Activated effector memory CD4-positive, alpha-beta T cell treated with Interleukin-2 at 50 U/mL for 16 hours (primary cell): Measurements from ENCODE around the gene DENND1A.

ENCODE experiments used
- DNase-seq: peaks from one replicate; pipeline ENCODE4 v3.0.0-alpha.2; 2020

Gene DENND1A

DNA sequence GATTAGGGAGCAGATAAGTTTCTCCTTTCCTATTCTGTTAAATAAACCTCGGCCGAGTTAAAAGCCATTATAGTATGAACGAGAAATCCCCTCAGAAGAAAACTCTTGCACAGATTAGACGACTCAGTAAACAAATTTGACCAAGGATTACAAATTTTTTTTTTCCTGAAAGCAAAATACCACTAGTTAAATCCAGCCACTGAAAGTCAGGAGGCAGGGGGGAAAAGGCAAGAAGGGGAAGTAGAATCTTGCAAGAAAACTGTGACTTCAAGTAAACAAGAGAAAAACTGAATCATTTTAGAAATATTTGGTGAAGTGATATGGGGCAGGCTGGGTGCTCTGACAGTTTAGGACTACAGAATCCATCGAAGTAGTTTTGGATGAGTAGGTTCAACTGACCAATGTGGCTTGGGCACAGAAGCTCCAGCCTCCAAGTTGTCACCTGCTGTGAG, 251.0 kb downstream of the DENND1A start:
- no peak for DNase-seq

DNA sequence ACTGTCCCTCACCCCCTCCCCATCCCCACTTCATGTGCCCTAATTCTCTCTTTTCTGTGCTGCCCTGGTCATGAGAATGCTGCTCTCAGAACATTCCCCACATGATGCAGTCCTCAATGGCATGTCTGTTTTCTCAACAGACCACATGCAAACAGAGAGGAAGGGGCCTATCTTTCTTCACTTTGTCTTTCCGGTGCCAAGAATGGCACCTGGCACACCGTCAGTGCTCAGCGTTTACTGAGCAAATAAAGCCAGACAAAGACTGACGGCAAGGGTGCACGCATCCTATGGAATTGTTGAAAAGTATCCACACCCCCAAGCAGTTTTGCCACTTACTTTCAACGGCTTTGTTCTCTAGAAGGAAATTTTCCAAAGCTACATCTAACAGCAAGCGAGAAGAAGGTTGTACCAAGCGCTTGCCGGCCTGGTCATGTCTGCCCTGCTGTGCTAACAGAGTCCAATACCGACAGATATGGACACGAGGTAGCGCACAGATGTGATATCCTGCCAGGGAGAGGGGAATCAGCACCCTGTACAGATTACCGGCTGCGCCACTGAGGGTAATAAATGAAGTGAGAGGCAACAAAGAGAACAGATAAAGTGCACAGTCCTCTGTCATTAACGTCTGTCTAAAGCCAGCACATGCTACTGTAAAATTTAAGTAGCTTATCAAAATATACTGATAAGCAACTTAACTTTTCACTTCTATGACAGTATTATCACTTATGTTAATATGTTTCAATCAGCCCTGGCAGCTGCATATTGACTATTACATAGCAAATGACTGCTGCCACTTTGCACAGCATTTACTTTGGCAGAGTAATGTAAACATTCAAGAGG, 251.7 kb downstream of the DENND1A start:
- DNase-seq: no peak

DNA sequence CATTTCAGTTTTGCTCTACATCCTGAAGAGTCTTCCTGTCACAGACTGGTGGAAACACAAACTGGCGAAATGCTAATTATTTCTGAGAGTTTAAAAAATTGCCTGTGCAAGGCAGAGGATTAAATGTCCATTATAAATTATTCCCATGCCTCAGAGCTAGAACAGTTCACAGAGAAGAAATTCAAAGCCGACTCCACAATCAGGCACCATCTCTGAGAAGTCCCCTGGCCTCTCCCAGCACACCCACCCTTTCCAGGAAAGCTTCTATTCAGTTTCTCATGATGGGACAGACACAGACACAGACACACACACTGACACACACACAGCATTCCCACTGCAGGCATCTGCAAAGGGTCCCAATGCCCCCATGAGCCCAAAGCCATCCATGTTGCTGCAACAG, 253.1 kb downstream of the DENND1A start:
- no peak for DNase-seq

DNA sequence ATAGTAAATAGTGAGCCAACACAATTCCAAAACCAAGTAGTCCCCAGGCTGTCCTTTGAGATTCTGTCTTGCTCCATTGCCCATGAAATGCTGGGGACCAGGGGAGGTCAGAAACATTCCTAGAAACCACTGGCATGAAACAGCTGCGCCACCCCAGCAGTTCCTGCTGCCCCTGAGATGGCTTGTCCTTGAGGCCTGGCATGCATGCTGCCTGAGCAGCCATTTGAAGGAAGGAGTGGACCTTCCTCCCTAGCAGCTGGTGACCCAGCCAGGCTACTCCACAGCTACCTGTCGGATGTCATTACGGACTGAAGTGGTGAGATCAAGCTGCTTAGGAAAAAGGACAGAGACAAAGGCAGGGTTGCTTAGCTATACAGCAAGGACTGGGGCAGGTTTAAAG, 260.6 kb downstream of the DENND1A start:
- DNase-seq: no peak

DNA sequence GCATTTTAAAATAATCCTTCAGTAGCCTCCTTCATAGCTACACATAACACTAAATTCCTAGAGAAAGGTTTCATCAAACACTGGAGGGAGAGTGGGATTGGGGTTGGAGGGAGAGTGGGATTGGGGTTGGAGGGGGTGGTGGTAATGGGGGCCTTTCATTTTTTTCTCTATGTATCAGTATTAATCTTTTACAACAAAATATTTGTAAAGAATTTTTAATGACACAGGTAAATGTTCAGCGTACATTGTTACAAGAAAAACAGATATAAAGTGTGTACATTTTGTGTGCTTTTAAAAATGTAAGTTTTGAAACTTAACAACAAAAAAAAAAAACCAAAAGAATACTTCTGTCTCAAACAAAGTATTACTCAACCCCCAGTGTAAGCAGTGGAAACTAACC, 266.4 kb downstream of the DENND1A start:
- no peak for DNase-seq

DNA sequence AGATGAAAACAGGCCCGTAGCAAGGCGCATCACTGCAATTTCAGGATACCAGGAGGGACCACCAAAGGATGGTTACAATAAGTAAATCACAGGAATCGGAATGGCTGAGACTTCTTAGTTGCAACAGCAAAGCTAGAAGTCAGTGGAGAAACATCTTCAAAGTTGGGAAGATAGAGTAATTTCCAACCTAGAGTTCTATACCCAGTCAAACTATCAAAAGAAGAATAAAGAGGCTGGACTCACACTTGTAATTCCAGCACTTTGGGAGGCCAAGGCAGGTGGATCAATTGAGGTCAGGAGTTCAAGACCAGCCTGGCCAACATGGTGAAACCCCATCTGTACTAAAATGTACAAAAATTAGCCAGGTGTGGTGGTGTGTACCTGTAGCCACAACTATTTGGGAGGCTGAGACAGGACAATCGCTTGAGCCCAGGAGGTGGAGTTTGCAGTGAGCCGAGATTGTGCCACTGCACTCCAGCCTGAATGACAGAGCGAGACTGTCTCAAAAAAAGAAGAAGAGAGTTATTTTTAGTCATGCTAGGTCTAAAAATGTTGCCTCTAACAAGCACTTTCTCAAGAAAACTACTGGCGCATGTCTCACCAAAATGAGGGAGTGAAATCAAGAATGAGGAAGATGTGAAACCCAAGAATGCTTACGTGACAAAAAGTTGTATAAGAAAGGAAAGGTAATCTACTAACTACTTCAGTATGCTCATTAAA, 267.7 kb downstream of the DENND1A start:
- DNase-seq: no peak

DNA sequence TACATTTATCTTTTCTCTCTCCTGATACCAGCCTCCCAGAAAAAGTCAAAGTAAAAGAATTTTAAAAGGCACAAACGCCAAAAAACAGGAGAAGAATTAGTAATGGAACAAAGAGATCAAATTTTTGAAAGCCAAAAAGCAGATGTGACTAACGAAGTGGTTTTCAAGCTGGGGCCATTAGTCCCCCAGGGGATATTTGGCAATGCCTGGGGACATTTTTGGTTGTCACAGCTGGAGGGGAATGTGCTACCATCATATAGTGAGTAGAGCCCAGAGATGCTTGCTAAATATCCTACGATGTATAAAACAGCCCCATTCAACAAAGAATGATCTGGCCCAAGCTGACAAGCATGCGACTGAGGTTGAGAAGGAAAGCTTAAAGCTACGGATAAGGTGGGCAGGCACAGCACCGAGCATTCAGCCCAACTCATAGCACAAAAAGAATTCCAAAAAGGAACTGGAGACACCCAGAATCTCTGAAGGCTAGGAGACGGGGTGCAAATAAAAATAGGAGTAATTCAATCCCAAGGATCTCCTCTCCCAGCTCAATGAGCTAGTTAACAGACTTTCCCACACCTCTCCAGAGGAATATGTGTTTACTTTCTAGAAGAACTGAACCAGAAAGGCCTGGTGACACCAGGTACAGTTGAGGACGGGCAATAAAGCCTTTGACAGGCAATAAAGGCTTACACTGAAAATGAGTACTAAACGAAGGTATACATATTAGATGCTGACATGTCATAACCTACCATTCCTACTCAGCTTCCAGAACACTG, 269.0 kb downstream of the DENND1A start:
- DNase-seq: no peak

DNA sequence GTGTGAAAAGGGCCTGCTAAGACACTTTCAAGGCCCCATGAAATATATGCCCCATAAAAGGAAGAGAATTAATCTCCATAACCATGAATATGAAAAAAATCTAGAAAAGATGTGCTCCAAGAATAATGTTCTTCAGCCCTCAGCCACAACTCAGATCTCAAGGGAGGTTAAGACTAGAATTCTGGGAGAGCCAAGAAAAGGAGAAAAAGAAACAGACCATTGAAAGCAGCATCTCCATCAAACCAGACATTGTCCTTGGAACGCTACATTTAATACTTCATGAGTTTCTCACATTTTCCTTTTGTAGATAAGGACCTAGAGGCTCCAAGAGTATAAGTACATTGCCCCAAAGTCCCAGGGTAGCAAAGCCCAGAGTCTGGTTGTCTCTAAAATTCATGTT, 270.6 kb downstream of the DENND1A start:
- no peak for DNase-seq

DNA sequence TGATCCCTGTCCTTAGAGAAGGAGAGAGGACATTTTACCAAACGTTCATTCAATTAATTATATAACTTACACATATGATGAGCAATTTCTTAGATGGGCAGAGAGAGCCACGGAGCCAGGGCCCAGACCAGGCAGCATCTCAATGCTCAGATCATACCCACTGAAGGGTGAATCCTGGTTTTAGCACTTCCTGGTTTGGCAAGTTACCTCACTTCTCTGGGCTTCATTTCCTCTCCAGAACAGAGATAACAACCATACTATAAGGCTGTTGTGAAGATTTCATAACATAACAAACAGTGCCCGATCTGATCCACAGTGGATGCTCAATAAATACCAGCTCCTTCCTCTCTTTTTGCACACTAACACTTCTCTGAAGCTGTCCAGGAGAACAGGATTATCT, 271.1 kb downstream of the DENND1A start:
- DNase-seq: no peak

DNA sequence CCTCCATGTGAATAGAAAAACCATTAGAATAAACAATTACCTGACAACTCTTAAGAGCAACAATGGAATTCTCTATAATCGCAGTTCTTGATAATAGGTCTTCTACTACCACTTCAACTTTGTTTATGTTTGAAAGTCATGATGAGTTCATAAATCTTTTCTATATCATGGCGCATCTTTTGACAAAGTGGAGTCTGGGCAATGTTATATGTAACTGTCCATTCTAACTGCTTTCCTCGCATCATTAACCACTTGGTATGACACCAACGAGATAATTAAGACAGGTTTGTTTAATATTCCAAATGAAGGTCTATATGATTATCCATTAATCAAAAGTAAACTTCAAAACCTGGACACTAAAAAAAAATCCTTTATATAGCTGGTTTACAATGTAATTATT, 272.0 kb downstream of the DENND1A start:
- DNase-seq: no peak

DNA sequence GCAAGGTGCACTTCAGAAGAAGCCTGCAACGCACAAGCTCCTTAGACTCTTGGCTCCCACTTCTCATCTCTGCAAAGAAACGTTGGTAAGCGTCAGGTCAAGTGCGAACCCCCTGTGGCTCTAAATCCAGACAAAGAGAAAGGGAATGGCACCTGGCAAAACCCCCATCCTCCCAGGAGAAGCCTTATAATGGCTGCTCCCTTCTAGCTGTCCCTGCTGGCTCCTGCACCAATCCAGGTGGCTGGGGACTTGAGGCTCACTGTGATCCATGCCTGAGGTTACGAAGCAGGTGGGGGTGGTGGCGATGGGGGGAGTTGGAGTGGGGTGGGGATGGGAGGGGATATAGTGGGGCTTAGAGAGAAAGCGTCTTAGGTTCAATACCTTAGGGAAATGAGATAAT, 272.8 kb downstream of the DENND1A start:
- DNase-seq: no peak

DNA sequence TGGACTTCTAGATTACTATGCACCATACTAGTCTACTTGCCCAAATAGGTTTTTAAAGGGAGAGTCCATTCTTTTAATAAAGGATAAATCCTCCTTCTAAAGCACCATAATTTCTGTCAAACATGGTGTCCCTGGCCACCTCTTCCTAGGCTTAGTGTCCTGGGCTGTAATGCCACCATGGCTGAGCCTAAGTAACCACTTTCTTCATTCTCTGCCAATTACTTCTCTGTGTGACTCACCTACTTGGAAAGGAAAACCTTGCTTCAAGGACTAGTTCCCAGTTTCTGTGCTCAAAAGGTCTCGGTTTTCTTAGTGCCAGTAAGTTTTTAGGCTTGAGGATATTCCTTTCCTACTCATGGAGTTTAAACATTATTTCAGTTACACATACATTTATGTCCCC, 273.4 kb downstream of the DENND1A start:
- no peak for DNase-seq

DNA sequence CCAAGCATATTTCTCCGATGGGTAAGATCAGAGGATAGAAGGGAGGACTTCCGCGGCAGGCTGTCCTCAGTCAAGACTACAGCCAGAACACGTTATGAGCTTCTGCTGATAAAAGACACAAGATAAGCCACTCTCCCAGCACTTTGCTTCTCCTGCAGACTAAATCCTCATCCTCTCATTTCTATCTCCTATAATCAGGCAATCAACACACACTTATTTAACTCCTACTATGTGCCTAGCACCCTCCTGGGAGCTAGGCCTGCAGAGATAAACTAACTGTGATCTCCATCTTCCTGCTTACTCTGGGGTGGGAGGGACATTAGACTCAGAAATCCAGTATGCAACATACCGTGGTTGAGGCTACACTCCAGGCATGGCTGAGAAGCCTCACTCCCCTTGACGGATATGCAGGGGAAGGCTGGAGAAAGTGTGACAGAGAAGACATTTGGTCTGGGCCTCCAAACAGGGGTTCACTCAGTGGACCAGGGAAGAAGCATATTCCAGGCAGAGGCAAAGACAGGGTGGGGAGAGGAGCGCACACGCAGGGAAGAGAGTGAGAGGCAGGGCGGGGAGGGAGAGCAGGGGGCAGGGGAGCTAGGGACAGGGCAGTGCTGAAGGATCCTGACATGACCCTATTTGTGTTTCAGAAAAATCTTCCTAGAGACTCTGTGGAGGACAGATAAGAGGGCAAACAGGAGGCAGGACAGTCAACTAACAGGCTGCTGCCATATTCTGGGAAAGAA, 274.1 kb downstream of the DENND1A start:
- no peak for DNase-seq

DNA sequence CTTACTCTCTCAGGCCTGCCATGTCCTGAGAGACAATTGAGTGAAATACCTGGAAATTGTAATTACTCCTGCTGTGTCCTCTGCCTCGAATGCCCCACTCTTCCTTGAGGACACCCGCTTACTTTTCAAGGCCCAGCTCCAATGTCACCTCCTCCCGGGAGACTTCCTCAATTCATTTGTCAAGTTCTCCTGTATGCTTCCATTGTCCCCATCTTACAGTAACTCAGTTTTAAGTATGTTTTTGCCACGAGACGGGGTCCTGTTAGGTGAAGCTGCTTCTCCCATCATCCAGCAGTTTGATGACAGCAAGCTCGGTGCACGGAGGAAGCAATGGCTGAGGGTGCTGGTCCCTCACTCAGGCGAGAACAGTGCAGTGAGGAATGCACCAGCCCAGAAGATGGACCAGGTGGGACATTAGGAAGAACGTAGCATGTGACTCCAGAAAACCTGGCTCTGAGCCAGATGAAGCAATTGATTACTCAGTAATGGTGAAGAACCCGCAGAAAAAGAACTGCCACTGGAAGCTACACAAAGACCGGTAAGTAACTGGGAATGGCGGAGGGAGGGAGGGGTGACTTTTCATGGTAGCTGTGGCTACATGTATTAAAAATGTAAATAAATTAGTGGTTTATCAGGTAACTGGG, 274.8 kb downstream of the DENND1A start:
- no peak for DNase-seq

DNA sequence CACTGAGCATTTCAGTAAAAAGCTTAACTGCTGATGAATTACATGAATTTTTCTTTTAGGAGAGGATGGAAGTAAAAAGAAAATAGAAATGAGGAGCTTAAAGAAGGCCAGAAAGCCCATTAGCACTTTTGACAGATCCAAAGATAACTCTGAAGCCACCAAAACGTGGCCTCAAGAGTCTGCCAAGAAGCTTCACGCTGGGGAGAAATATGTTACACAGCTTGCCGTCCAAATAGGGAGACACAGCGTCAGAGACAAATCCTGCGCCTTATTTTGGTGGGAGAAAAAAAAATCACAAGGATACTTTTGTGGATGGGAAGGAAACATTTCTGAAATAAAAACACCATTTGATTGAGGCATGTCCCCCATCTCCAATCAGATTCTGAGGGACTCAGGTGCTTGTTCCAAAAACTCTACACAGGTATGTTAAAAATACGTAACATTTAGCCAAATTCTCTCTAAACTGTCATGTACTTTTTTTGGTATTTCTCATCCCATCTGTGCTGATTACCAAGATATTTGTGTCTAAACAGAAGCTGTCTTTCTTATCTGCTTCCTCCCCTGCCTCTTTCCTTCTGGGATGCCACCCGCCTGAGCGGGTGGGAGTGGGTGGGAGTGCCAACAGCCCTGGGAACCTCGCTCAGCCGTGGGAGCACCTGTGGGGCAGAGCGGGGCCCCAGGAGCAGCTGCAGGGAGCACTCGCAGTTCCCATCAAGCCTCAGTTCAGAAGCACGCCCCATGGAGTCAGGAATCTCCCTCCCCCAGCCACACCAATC, 275.5 kb downstream of the DENND1A start:
- no peak for DNase-seq

DNA sequence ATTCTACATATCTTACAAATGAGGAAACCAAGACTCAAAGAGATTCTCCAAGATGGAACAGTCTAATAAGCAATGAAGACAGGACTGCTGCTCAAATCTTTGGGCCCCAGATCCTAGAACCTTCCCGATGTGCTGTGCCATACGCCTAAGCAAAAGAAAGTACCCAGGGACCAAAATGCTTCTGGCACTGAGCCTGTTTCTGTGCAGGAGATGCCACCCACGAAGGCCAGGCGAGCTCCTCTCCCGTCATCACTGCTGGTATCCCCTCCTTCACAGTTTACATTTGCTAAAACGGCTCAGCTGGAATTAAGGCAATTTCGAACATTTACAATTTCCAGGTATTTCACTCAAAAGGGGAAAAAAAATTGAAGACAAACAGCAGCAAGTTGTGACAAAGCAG, 277.5 kb downstream of the DENND1A start:
- no peak for DNase-seq

DNA sequence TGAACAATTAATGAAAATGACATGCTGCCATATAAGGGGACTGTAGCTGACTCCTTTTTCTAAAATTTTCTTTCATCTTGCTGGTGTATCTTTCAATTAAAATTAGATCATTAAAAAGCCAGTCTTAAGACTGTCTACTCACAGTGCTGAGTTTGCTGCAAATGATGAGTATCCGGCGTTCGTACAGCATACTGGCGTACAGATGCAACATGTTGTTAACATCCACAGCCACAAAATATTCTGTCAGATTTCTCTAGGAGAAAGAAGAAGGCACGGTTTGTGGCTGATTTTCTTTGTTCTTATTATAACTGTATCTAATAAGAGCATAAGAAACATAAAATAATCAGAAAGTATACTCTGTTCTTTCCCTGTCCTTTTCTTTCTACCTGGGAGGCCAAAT, 278.1 kb downstream of the DENND1A start:
- no peak for DNase-seq

DNA sequence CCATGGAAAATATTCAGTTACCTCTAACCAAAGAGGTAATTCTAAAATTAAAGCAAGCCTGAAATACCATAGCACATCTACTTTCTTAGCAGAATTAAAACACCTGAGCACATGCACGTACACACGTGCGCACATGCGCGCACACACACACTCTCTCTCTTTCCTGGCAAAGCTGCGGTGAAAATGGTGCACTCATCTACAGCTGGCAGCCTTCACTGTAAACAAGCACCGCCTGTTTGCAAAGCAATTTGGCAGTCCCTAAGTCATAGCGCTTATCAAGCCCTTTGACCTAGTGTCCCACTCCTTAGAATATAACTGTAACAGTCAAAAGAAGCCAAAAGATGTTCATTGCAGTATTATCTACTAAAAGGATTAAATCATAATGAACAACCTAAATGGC, 278.7 kb downstream of the DENND1A start:
- DNase-seq: no peak

DNA sequence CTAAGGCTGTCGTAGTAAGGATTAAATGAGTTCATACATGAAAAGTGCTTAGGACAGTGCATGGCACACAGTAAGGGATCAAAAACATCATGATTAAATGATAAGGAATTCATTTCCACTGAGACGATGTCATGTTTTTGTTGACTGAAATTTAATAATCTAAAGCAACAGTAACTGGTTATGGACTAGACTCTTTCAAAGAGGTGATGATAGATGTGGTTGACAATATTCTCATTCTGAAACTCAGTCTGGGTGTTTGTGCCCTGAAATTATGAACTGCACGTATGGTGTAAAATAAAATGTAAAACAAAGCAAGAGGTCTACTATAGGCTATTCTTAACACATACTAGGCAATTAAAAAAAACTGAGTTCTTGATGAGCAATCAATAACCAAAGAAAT, 280.0 kb downstream of the DENND1A start:
- no peak for DNase-seq

DNA sequence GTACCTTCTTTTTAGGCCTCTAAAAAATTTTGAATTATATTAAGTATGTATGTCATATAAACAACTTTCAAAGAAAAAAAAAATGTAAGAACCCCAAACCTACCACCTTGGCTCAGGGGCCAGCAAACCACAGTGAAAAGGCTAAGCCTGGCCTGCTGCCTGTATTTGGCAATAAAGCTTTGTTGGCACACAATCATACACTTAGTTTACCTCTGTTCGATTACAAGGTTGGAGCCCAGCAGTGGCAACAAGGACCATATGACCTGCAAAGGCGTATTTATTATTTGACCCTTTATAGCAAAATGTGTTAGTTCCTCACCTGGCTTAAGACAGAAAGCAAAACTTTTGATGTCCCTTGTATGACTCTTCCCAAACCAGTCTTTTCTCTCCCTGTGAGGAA, 282.8 kb downstream of the DENND1A start:
- no peak for DNase-seq

DNA sequence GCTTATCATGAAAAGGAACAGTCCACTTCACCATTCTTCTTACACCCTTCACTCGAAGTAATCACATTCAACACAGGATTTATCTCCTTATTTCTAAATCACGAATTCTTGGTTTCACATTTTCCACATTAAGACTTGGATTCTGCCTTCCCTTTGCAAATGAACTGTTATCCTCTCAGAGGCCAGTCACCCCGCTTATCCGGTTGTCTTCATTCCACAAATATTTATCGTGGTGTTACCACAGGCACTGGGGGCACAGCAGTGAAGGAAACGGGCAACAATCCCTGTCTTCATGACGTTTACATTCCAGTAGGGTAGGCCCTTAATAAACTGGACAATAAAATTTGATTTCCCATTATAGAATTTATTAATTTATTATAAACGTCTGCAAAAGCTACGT, 284.2 kb downstream of the DENND1A start:
- no peak for DNase-seq

DNA sequence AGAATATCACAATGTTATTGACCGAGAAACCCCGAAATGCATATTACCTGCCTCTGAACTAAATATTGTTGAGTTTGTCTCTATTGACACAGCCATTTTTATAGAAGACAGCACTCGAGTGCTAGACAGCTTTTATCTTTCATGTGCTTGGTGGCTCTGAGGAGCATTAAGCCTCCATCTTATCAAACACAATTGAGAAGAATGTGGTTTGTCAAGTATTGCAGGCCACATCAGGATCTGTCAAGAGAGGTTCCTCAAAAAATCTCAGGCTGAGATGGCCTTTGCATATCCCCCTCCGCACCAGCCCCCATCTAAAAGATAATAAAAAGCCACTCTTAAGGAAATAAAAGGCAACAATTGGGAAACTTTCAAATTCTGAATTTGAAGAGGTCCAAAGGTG, 284.8 kb downstream of the DENND1A start:
- DNase-seq: no peak
